Activated T-cell treated with anti-CD3 and anti-CD28 coated beads, Interleukin-2, amount 50 U/mL, for 4 hours (primary cell): Measurements from ENCODE around the gene SNX2. TPM values are rescaled to one million over a fixed set of nuclear protein-coding genes. Genes with fewer than 3 reads are reported as not detected.

Source experiments
- ATAC-seq, 2 donors: fragments of 200-7000 bp; cut with Tn5 transposase; one replicate each; pipeline ENCODE4 v1.10.0; 2021
- DNase-seq: peaks from one replicate; pipeline ENCODE4 v3.0.0-alpha.2; 2020
- H3K27me3 Mint-ChIP-seq: one replicate; pipeline ENCODE4 v1.8.0; 2021; ENCODE audit warnings: low read depth, mixed read lengths
- H3K36me3 Mint-ChIP-seq: one replicate; pipeline ENCODE4 v1.8.0; 2022; ENCODE audit warnings: mixed read lengths; ENCODE audit not compliant: insufficient read depth
- H3K4me1 Mint-ChIP-seq: one replicate; pipeline ENCODE4 v1.8.0; 2021; ENCODE audit warnings: low read depth, mixed read lengths
- H3K4me3 Mint-ChIP-seq: one replicate; pipeline ENCODE4 v1.8.0; 2021; ENCODE audit warnings: mild to moderate bottlenecking, moderate library complexity, mixed read lengths
- H3K9me3 Mint-ChIP-seq: one replicate; pipeline ENCODE4 v1.8.0; 2021; ENCODE audit warnings: mixed read lengths
- total RNA-seq, 3 donors: library from RNA; stranded (reverse); gene quantifications; one replicate each; pipeline ENCODE4 v1.2.1, GENCODE V29; 2021

Gene SNX2
- total RNA-seq, 3 donors from 2014 or later = 34.2 to 35.7 (median 35.6) TPM

DNA sequence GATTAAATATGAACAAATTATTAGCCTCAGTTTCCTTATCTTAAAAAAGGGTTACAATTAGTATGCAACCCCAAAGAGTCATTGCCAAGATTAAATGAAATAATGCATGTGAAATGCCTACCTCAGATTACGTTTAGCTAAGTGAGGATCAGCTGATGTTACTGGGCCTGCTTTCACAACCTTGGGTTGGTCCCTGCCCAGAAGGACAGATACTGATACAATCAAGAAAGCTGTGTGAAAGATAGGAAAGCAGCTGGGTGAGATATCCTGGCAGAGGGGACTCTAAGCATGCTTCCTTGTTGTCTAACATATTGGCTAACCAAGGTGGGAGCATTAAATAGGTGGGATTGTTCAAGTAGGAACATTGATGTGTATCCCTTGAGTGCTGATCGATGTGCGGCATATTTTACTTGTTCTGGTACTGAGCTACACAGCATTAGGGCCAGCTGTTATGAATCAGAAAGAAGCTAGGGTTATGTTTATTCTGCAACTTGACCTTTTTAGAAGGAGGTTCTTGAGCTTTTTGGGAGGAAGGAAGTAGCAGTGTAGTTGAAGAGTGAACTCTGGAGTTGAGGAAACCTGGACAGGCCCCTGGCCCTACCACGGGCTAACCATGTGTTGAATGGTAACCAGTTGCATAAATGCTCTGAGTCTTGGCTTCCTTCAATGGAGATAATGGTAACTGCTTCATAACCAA, 99.4 kb downstream of the SNX2 start:
- Mint-ChIP-seq H3K4me3 (no peak overlapping the region), H3K4me1 (no peaks in the 10 kb centered on the region), H3K9me3 (no peaks in the 10 kb centered on the region), H3K36me3 (peaks cover 2% of the 10 kb centered on the region), H3K27me3 (no peaks in the 10 kb centered on the region)
- no peak for DNase-seq
- no peak for ATAC-seq

DNA sequence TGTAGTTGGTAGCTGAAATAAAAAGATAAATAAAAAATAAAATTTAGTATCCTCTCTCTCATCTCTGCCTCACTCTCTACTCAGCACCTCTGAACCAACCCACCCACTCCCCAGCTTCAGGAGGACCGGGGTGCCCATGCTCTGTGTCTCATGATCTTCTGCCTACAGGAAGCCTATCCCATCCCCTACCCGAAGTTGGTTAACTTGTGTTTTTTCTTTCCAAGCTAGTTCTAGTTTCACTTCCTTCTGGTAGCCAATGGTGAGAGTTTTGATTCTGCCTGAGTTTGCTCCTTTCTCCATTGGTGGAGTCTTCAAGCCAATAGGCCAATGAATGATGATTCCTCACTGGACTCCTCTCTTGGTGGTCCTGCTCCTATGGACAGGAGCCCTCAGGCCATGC, 102.6 kb downstream of the SNX2 start:
- Mint-ChIP-seq H3K4me3 (no peak overlapping the region), H3K36me3 (peaks cover 2% of the 10 kb centered on the region), H3K27me3 (no peaks in the 10 kb centered on the region), H3K9me3 (no peaks in the 10 kb centered on the region), H3K4me1 (no peaks in the 10 kb centered on the region)
- DNase-seq (no peak), ATAC-seq (no peak)

DNA sequence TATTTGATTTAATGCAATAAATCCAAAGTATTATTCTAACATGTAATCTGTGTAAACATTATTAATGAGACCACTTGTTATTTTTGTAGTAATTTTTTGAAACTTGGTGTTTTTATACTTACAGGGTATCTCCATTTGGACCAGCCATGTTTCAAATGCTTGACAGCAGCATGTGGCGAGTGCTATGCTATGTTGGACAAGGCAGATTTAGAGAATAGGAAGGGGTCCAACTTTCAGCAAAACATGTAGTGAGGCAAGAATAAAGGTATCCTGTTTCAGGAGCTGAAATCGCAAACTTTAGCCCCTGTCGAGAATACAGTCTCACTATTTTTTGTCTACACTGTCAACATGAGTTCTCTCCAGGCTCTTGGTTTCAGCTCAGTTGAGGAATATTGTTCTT, 104.2 kb downstream of the SNX2 start:
- ATAC-seq = no peak
- no peak for DNase-seq
- no peaks in the 10 kb centered on the region for H3K27me3 Mint-ChIP-seq
- no peaks in the 10 kb centered on the region for H3K9me3 Mint-ChIP-seq
- no peak overlapping the region for H3K4me3 Mint-ChIP-seq
- H3K36me3 Mint-ChIP-seq = no peaks in the 10 kb centered on the region
- H3K4me1 Mint-ChIP-seq = peaks cover 2% of the 10 kb centered on the region

Other genes starting within 250 kb of the SNX2 start
- 1 to 10 TPM in 2 of 3 donors, under 1 TPM in 1; 0.74 to 2.2 (median 1.1) TPM for gene SNX24, start 70.5 kb downstream of the SNX2 start, total RNA-seq